Natural killer cell (primary cell): Measurements from ENCODE around the gene EBP. TPM values are rescaled to one million over a fixed set of nuclear protein-coding genes. Genes with fewer than 3 reads are reported as not detected.

Experiments
- ATAC-seq, 3 donors: fragments of 150-1000 bp in 2 of 3; fragments of 200-7000 bp in 1 of 3; cut with Tn5 transposase; 1 replicate in 1 of 3; 2 replicates in 2 of 3; pipeline ENCODE4 v1.10.0; 2021; ENCODE audit warnings: mild to moderate bottlenecking in 2 of 3, moderate library complexity in 2 of 3
- DNase-seq, 2 donors: peaks; one replicate each; pipeline versions ENCODE4 v3.0.0 to v3.0.0-alpha.2; 2013 to 2021; ENCODE audit warnings: mixed read lengths in 1 of 2
- H3K27ac ChIP-seq: one replicate; pipeline ENCODE4 v1.5.1; 2013; ENCODE audit warnings: mild to moderate bottlenecking, low read length
- H3K27me3 ChIP-seq: one replicate; pipeline ENCODE4 v1.6.1; 2013; ENCODE audit warnings: low read length; ENCODE audit not compliant: control insufficient read depth, insufficient read depth
- H3K36me3 ChIP-seq: one replicate; pipeline ENCODE4 v1.6.1; 2013; ENCODE audit warnings: low read length; ENCODE audit not compliant: control insufficient read depth, insufficient read depth
- H3K4me1 ChIP-seq: one replicate; pipeline ENCODE4 v1.6.1; 2013; ENCODE audit warnings: low read length; ENCODE audit not compliant: control insufficient read depth, insufficient read depth
- H3K4me3 ChIP-seq: one replicate; pipeline ENCODE4 v1.5.1; 2013; ENCODE audit warnings: low read length
- H3K9me3 ChIP-seq: one replicate; pipeline ENCODE4 v1.6.1; 2013; ENCODE audit warnings: low read length; ENCODE audit not compliant: control insufficient read depth, insufficient read depth
- H3K27ac Mint-ChIP-seq, 2 donors: one replicate each; pipeline ENCODE4 v1.8.0; 2022; ENCODE audit warnings: mild to moderate bottlenecking in 2 of 2, mixed read lengths in 2 of 2, moderate library complexity in 1 of 2
- H3K27me3 Mint-ChIP-seq, 2 donors: one replicate each; pipeline ENCODE4 v1.8.0; 2022; ENCODE audit warnings: low read depth in 2 of 2, mixed read lengths in 2 of 2
- H3K36me3 Mint-ChIP-seq: one replicate; pipeline ENCODE4 v1.8.0; 2022; ENCODE audit warnings: mixed read lengths
- H3K4me1 Mint-ChIP-seq, 2 donors: one replicate each; pipeline ENCODE4 v1.8.0; 2022; ENCODE audit warnings: mixed read lengths in 2 of 2
- H3K4me3 Mint-ChIP-seq: one replicate; pipeline ENCODE4 v1.8.0; 2022; ENCODE audit warnings: mild to moderate bottlenecking, moderate library complexity, mixed read lengths
- H3K9me3 Mint-ChIP-seq, 2 donors: one replicate each; pipeline ENCODE4 v1.8.0; 2022; ENCODE audit warnings: mixed read lengths in 2 of 2
- CTCF ChIP-seq: fragments of 200-600 bp; IDR thresholded peaks from one replicate; pipeline ENCODE4 v1.8.0; 2022; ENCODE audit warnings: antibody characterized with exemption
- WGBS: methylation state at CpG from one replicate; pipeline ENCODE4 v1.1.7; 2013; ENCODE audit warnings: missing lambda C conversion rate; ENCODE audit not compliant: insufficient coverage; 5-methylcytosine and 5-hydroxymethylcytosine counted together
- intact Hi-C: fragments of 100-400 bp; cut with micrococcal nuclease; formaldehyde crosslinking; loops from one replicate; pipeline ENCODE4 v1.14.2; 2022
- total RNA-seq, 4 donors: library from RNA; stranded (reverse); fragments of 120-200 nt in 1 of 4; gene quantifications; one replicate each; pipeline versions ENCODE4 v1.2.3 to v1.2.4, GENCODE V29; 2013 to 2022

The EBP gene
- total RNA-seq, 3 donors from 2014 or later (not counting 1 experiment from before 2014, with no cell fraction given), result 91.6 to 115 (median 97.6) TPM

DNA sequence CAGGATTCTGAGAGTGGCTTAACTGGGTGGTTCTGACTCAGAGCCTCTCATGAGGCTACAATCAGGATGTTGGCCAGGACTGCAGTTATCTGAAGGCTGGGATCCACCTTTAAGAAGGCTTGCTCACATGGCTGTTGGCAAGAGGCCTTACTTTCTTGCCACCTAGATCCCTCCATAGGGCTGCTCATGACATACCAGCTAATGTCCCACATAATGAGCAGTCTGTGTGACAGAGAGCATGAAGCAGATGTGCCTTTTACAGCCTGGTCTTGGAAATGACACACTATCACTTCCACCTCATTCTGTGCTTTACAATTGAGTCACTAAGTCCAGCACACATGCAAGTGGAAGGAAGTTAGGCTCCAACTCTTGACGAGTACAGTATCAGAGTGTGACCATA is 48.4 kb downstream of the EBP start:
- no peak overlapping the region for H3K27ac Mint-ChIP-seq
- H3K27ac ChIP-seq, result no peak overlapping the region
- intact Hi-C loops, result no loop called here

GRCh38 chrX:48573690-48574269 is 52.2 kb downstream of the EBP start:
- no peaks in the 10 kb centered on the region for H3K36me3 Mint-ChIP-seq
- intact Hi-C loops, result loop anchor here (1.0 to 2.0 kb wide), 3 partner anchors 24 to 97 kb away; partner anchors contain the start of genes FTSJ1, TBC1D25 and WDR13
- WGBS, result 41% methylated on average over 19 of the region's 19 CpGs
- H3K27me3 Mint-ChIP-seq, result no peaks in the 10 kb centered on the region
- Histone ChIP-seq H3K36me3 (peaks cover 33% of the 10 kb centered on the region), H3K27ac (peak overlapping the region; percentile 99), H3K4me3 (peak overlapping the region; percentile 82), H3K9me3 (no peaks in the 10 kb centered on the region), H3K4me1 (peaks cover 23% of the 10 kb centered on the region), H3K27me3 (no peaks in the 10 kb centered on the region)
- DNase-seq (peak in 1 of 2 donors; percentile 45), ATAC-seq (peak; percentile 29 to 49 (median 33))
- TF ChIP-seq CTCF, result no peak
- H3K4me3 Mint-ChIP-seq, result peak overlapping the region; percentile 94
- peak overlapping the region; percentile 99 to 100 for H3K27ac Mint-ChIP-seq
- H3K9me3 Mint-ChIP-seq, result no peaks in the 10 kb centered on the region
- H3K4me1 Mint-ChIP-seq, result peaks cover 9 to 21% of the 10 kb centered on the region in 2 donors

More for the DNA sequence above, 48.4 kb downstream of the EBP start:
- no peak for TF ChIP-seq CTCF
- Histone ChIP-seq H3K4me3 (no peak overlapping the region), H3K36me3 (no peaks in the 10 kb centered on the region), H3K27me3 (no peaks in the 10 kb centered on the region), H3K9me3 (no peaks in the 10 kb centered on the region), H3K4me1 (peaks cover 11% of the 10 kb centered on the region)
- no peaks in the 10 kb centered on the region for H3K36me3 Mint-ChIP-seq
- no CpG with 5 or more reads among the region's 1 CpG for WGBS
- H3K27me3 Mint-ChIP-seq, result no peaks in the 10 kb centered on the region
- peaks cover 6 to 12% of the 10 kb centered on the region in 2 donors for H3K4me1 Mint-ChIP-seq
- ATAC-seq (no peak), DNase-seq (no peak)
- no peaks in the 10 kb centered on the region for H3K9me3 Mint-ChIP-seq
- no peak overlapping the region for H3K4me3 Mint-ChIP-seq

DNA sequence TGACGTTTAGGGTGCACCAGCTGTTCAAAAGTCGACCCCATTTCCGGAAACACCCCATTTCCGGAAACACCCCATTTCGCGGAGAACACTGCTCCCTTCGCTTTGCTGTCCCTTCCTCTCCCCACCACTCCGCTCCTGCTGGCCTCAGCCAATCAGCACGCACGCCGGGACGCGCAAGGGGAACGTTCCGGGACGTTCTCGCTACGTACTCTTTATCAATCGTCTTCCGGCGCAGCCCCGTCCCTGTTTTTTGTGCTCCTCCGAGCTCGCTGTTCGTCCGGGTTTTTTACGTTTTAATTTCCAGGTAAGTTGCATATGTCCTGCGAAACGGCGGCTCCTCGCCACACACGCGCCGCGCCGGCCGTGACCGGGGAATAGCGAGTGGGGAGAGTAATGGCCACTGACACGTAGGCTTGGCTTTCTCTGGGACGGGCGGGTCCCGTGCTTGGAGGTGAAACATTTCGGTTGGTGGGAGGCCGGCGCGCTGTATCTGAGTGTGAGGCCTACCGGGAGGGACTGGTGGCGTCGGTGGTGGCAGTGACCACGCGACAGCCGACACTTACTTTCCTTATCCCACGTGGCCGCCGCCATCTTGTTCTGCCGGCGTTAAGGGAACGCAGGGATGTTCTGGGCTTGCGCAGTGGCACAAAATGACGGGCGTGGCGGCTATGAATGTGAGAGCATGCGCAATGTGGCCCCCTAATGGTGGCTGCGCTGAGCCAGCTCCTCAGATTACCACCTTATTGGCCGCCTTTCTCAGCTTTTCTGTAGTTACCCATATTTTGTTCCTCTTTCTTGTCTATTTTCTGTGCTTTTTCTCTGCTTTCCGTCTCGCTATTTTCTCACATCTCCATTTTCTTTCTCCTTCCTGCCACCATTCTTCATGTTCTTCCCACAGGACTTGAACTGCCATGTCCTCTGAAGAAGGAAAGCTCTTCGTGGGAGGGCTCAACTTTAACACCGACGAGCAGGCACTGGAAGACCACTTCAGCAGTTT is 53.0 kb downstream of the EBP start, which contains the start of gene RBM3:
RBM3 (plus strand) TSS at position 215 of the 997 bp plus-strand sequence; CDS start at position 912, 697 bp downstream.
- DNase-seq (peak; percentile 80 to 96), ATAC-seq (peak; percentile 90 to 98 (median 92))
- Mint-ChIP-seq H3K4me1 (peaks cover 9 to 22% of the 10 kb centered on the region in 2 donors), H3K4me3 (peak within 1 kb of the TSS; percentile 94), H3K27me3 (no peaks in the 10 kb centered on the region), H3K9me3 (no peaks in the 10 kb centered on the region), H3K36me3 (no peaks in the 10 kb centered on the region), H3K27ac (peak within 1 kb of the TSS; percentile 99 to 100)
- Histone ChIP-seq H3K4me3 (peak within 1 kb of the TSS; percentile 82), H3K4me1 (peaks cover 23% of the 10 kb centered on the region), H3K27me3 (no peaks in the 10 kb centered on the region), H3K36me3 (peaks cover 41% of the 10 kb centered on the region), H3K9me3 (no peaks in the 10 kb centered on the region), H3K27ac (peak within 1 kb of the TSS; percentile 99)
- peak; percentile 35 for TF ChIP-seq CTCF
- intact Hi-C loops, result loop anchor here (1.0 to 2.0 kb wide), 3 partner anchors 23 to 98 kb away; partner anchors contain the start of genes FTSJ1, TBC1D25 and WDR13
- under 1% methylated on average over 70 of the region's 71 CpGs for WGBS
